DLD1 (cell line): ENCODE results near the gene MS4A10.

Experiments
- in situ Hi-C: cut with HindIII; loops from 2 replicates; pipeline ENCODE4 v1.10.0; 2017; ENCODE audit warnings: low sequenced_read_pairs

The MS4A10 gene

DNA sequence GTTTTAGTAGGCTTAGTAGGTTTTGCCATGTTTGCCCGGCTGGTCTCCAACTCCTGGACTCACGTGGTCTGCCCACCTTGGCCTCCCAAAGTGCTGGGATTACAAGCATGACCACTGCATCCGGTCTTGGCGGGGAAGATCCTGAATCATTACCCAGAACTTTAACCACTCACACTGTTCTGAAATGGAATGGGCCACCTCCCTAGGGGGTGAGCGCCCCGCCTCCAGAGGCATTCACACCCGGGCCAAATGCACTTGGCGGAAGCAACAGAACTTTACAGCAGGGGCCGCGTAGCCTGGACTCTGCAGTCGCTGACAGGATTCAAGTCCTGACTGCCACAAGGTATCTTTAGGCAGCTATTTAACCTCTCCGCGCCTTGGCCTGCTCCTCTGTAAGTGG is 62.1 kb downstream of the MS4A10 start:
- in situ Hi-C loops: no loop called here

DNA sequence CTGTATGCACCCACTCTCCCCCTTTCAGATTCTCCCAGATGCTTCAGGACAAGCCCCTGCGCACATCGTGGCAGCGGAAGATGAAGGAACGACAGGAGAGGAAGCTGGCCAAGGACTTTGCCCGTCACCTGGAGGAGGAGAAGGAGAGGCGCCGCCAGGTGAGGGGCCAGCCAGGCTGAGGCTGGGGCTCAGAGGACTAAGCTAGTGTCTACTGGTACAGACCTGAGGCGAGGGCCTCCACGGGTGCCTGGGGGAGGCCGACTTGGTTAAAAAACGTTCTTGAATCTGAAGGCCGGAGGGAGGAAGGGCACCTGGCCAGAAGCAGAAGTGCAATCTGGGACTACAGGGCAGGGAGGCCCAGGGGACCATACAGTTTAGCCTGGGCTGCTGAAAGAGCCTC is 62.8 kb downstream of the MS4A10 start:
- in situ Hi-C loops: no loop called here

DNA sequence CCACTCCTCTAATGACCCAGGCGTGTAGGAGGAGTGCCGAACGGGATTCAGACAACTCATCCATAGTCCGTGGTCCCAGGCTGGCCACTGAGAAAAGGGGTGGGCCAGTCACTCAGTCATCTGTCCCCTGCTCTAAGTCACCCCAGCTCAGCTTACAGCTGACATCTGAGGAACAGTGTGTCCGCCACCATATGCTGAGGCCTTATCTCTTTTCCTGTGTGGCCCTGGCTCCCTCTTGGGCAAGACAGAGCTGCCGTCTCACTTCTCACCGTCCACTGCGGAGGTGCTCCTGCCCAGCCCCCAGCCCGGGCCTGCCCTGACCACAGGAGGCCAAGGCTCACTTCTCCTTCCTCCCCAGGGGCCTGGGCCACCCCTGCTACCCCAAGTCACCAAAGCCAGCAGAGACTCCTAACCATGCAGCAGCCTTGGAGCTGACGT is 63.6 kb downstream of the MS4A10 start:
- in situ Hi-C loops: no loop called here

DNA sequence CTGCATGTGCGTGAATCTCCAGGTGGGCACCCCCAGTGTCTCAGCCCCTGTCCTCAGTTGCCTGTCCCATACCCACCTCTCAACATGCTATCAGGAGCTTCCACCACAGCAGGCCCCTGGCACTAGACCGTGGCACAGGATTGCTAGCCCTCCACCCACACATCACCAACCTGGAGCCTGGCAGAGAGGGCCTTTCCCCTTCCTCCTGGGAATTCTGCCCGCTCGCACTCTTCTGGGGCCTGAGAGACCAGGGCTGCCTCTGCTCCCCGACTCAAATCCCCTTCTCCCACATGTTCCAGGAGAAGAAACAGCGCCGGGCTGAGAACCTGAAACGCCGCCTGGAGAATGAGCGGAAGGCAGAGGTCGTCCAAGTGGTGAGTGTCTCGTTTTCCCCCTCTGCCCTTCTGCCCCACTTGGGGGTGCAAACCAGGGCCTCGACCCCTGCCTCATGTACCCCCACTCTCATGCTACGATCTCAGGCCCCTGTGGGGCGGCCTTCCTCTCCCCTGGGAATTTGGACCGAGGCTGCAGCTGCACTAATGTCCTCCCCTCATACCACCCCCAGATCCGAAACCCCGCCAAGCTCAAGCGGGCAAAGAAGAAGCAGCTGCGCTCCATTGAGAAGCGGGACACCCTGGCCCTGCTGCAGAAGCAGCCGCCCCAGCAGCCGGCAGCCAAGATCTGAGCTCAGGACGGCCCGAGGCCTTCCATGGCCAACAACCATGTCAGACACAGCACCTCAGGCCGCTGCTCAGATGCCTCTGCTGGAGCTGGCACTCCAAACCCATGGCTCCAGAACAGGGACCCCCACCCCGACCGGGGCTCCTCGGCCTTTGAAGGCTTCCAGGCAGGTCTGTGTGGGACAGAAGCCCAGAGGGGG is 64.7 kb downstream of the MS4A10 start:
- in situ Hi-C loops: no loop called here
